Activated T-helper 9 cell treated with anti-CD3 and anti-CD28 coated beads, Interleukin-2, amount 50 U/mL, for 16 hours (primary cell): ENCODE measurements around the gene UGCG.
A peak's percentile ranks its signal among the peaks of the same experiment; 100 is the strongest.
"Not testable (repeated sequence)": the region's sequence is repeated elsewhere in the genome, so short reads cannot be mapped to it uniquely, and the experiment has no call there.

Source experiments
- DNase-seq: peaks from one replicate; pipeline ENCODE4 v3.0.0-alpha.2; 2020; ENCODE audit warnings: low read depth

The UGCG gene

GRCh38 chr9:111895996-111896941 lies at the start of gene UGCG:
TSS of gene UGCG (plus strand) at chr9:111896814. CDS start at chr9:111897216, 402 bp downstream.
- peak; percentile 83 for DNase-seq

- DNase-seq = no peak
These were observed 45.1 kb upstream of the UGCG start for GRCh38 chr9:111851553-111851952.

GRCh38 chr9:111852291-111852690 lies 44.3 kb upstream of the UGCG start:
- DNase-seq = no peak

- DNase-seq = no peak
These were observed 43.2 kb upstream of the UGCG start for GRCh38 chr9:111853450-111853827.

- no peak for DNase-seq
These were observed 41.8 kb upstream of the UGCG start for GRCh38 chr9:111854799-111855198.

- no peak for DNase-seq
These were observed 38.9 kb upstream of the UGCG start for GRCh38 chr9:111857555-111858211.

GRCh38 chr9:111860443-111860842 lies 36.2 kb upstream of the UGCG start:
- no peak for DNase-seq

- no peak for DNase-seq
These were observed 33.0 kb upstream of the UGCG start for GRCh38 chr9:111863636-111864035.

GRCh38 chr9:111866976-111867375 lies 29.6 kb upstream of the UGCG start:
- DNase-seq = no peak

GRCh38 chr9:111868475-111868874 lies 28.1 kb upstream of the UGCG start:
- DNase-seq = no peak

GRCh38 chr9:111870774-111871498 lies 25.7 kb upstream of the UGCG start:
- no peak for DNase-seq

GRCh38 chr9:111871499-111871855 lies 25.1 kb upstream of the UGCG start:
- DNase-seq = no peak

- DNase-seq = no peak
These were observed 23.7 kb upstream of the UGCG start for GRCh38 chr9:111872886-111873285.

- DNase-seq = no peak
These were observed 22.7 kb upstream of the UGCG start for GRCh38 chr9:111873901-111874300.

- no peak for DNase-seq
These were observed 22.1 kb upstream of the UGCG start for GRCh38 chr9:111874500-111874899.

GRCh38 chr9:111875291-111875690 lies 21.3 kb upstream of the UGCG start:
- DNase-seq = not testable (repeated sequence)

GRCh38 chr9:111875691-111876090 lies 20.9 kb upstream of the UGCG start:
- DNase-seq = not testable (repeated sequence)

GRCh38 chr9:111876179-111876578 lies 20.4 kb upstream of the UGCG start:
- DNase-seq = no peak

GRCh38 chr9:111877420-111877819 lies 19.2 kb upstream of the UGCG start:
- DNase-seq = no peak

GRCh38 chr9:111878946-111879345 lies 17.7 kb upstream of the UGCG start:
- DNase-seq = no peak

- DNase-seq = no peak
These were observed 9.5 kb upstream of the UGCG start for GRCh38 chr9:111886983-111887718.

- no peak for DNase-seq
These were observed 6.3 kb upstream of the UGCG start for GRCh38 chr9:111890334-111890733.
